ENCODE measurements around the gene KRT15.

The KRT15 gene

DNA sequence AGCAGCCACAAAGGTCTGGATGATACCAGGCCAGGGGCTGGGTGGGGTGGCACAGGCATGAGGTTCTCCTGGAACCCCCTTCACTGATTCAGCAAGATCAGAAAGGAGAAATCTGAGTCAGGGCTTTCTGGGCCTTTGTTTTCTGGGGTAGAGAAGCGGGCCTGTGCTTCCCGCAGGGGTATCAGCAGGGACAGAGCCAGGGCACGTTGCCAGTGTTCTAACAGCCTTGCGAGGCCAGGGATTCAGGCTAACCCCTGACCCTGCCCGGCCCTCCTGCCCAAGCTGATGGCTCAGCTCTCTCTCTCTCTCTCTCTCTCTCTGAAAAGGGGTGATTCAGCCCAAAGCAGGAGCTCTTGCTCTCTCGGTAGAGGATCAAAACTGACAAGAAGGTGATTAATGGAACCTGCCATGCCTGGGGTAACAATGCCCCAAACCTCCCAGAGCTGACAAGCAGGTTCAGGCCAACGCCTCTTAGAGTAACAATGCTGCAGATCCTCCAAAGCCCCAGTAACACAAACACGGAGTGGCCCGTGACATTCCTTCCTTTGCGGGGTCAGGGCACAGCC, 11.3 kb downstream of the KRT15 start:
- H3K9me3 ChIP-seq, result no peaks in the 10 kb centered on the region
- no peaks in the 10 kb centered on the region for H3K4me1 ChIP-seq
- H3K27ac ChIP-seq, result no peak overlapping the region
- H3K27me3 ChIP-seq, result no peaks in the 10 kb centered on the region
- no peaks in the 10 kb centered on the region for H4K20me1 ChIP-seq
- H3K4me2 ChIP-seq, result no peak overlapping the region
- no peak overlapping the region for H3K9ac ChIP-seq
- no peak overlapping the region for H3K4me3 ChIP-seq
- TF ChIP-seq Cebpa-rat (IDR thresholded peaks at IDR 0.05), result no peak
- H3K36me3 ChIP-seq, result no peaks in the 10 kb centered on the region

- no peak overlapping the region for H3K27ac ChIP-seq
- H3K4me1 ChIP-seq, result peaks cover 7% of the 10 kb centered on the region
- no peaks in the 10 kb centered on the region for H3K9me3 ChIP-seq
- no peaks in the 10 kb centered on the region for H4K20me1 ChIP-seq
- no peak overlapping the region for H3K9ac ChIP-seq
- no peak for TF ChIP-seq Cebpa-rat (IDR thresholded peaks at IDR 0.05)
- no peaks in the 10 kb centered on the region for H3K27me3 ChIP-seq
- H3K4me3 ChIP-seq, result no peak overlapping the region
- H3K4me2 ChIP-seq, result no peak overlapping the region
- no peaks in the 10 kb centered on the region for H3K36me3 ChIP-seq
Measured at GRCh38 chr17:41505809-41506767, 12.6 kb downstream of the KRT15 start.

- H3K36me3 ChIP-seq, result no peaks in the 10 kb centered on the region
- no peaks in the 10 kb centered on the region for H3K9me3 ChIP-seq
- H3K27ac ChIP-seq, result no peak within 1 kb of the TSS
- no peak within 1 kb of the TSS for H3K9ac ChIP-seq
- H3K4me3 ChIP-seq, result no peak within 1 kb of the TSS
- no peaks in the 10 kb centered on the region for H3K27me3 ChIP-seq
- H4K20me1 ChIP-seq, result no peaks in the 10 kb centered on the region
- no peak for TF ChIP-seq Cebpa-rat (IDR thresholded peaks at IDR 0.05)
- H3K4me1 ChIP-seq, result peaks cover 7% of the 10 kb centered on the region
- no peak within 1 kb of the TSS for H3K4me2 ChIP-seq
Measured at GRCh38 chr17:41505007-41505808, 13.5 kb downstream of the KRT15 start, which contains the start of gene KRT13. Gene KRT13, minus strand, starts transcription at chr17:41505612. Its CDS starts 62 bp downstream, at chr17:41505550.

DNA sequence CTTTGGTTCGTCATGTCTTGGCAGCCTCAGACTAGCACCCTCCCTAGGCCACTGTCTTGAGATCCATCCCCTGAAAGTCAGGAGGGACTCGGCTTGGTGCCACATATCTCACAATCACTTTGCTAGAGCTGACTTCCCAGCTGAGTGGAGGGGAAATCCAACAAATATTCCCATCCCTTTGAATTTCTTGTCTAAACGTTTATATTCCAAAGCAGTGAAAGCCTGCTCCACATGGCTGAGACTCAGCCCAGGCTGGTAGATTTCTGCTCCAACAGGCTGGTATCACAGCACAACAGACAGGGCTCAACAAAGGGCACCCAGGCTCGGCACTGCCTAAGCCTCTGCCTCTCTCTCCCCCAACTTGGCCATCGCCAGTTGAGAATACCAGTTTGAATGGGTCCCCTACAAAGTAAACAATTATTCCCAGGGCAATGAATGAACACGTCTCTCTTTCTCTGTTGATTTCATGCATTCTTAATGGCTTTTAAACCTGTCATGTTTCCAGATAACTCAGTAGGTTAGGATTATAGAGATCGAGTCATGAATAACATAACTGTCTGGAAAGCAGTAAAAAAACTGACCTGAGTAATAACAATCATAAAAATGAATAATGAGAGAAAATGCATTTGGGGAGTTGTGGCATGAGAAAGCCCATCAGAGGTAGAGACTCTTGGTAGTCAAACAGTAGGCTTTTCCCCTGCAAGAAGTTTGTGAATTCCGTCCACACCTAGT, 14.3 kb downstream of the KRT15 start:
- H3K4me3 ChIP-seq, result no peak overlapping the region
- H3K9ac ChIP-seq, result no peak overlapping the region
- H3K27me3 ChIP-seq, result no peaks in the 10 kb centered on the region

DNA sequence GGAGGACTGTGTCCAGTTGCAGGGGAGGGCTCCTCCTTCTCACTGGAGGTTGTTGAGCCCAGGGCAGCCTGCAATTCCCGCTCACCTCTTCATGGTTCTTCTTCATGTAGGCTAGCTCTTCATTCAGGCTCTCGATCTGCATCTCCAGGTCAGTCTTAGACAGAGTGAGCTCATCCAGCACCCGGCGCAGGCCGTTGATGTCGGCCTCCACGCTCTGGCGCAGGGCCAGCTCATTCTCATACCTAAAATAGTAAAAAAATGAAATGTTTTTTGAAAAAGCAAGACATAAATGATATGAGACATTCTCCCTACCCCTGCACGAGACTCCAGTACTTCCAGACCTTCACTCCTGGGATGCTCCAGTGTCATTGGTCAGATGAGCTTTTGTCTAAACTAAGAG, 15.5 kb downstream of the KRT15 start:
- no peak overlapping the region for H3K4me3 ChIP-seq
- no peak for TF ChIP-seq Cebpa-rat (IDR thresholded peaks at IDR 0.05)
- H3K27me3 ChIP-seq, result no peaks in the 10 kb centered on the region
- no peaks in the 10 kb centered on the region for H3K9me3 ChIP-seq
- no peak overlapping the region for H3K9ac ChIP-seq
- H3K4me1 ChIP-seq, result peaks cover 7% of the 10 kb centered on the region
- H3K27ac ChIP-seq, result no peak overlapping the region
- H3K4me2 ChIP-seq, result no peak overlapping the region
- H3K36me3 ChIP-seq, result no peaks in the 10 kb centered on the region
- no peaks in the 10 kb centered on the region for H4K20me1 ChIP-seq

More for the DNA sequence above, 14.3 kb downstream of the KRT15 start:
- Histone ChIP-seq H3K36me3 (no peaks in the 10 kb centered on the region), H4K20me1 (no peaks in the 10 kb centered on the region), H3K4me2 (no peak overlapping the region), H3K4me1 (peaks cover 7% of the 10 kb centered on the region), H3K9me3 (no peaks in the 10 kb centered on the region), H3K27ac (no peak overlapping the region)
- TF ChIP-seq Cebpa-rat (IDR thresholded peaks at IDR 0.05), result no peak

- no peak overlapping the region for H3K27ac ChIP-seq
- peaks cover 24% of the 10 kb centered on the region for H3K4me1 ChIP-seq
- H3K27me3 ChIP-seq, result no peaks in the 10 kb centered on the region
- H4K20me1 ChIP-seq, result no peaks in the 10 kb centered on the region
- no peak overlapping the region for H3K9ac ChIP-seq
- H3K4me3 ChIP-seq, result no peak overlapping the region
- no peak overlapping the region for H3K4me2 ChIP-seq
- no peak for TF ChIP-seq Cebpa-rat (IDR thresholded peaks at IDR 0.05)
- no peaks in the 10 kb centered on the region for H3K36me3 ChIP-seq
- H3K9me3 ChIP-seq, result no peaks in the 10 kb centered on the region
Measured at GRCh38 chr17:41500131-41500911, 18.4 kb downstream of the KRT15 start.

GRCh38 chr17:41499714-41500113, 19.0 kb downstream of the KRT15 start:
- TF ChIP-seq Cebpa-rat (IDR thresholded peaks at IDR 0.05), result no peak
- H3K4me1 ChIP-seq, result peaks cover 24% of the 10 kb centered on the region
- no peaks in the 10 kb centered on the region for H3K9me3 ChIP-seq
- H3K36me3 ChIP-seq, result no peaks in the 10 kb centered on the region
- no peaks in the 10 kb centered on the region for H4K20me1 ChIP-seq
- H3K9ac ChIP-seq, result no peak overlapping the region
- H3K27me3 ChIP-seq, result no peaks in the 10 kb centered on the region
- H3K4me2 ChIP-seq, result no peak overlapping the region
- H3K27ac ChIP-seq, result no peak overlapping the region
- no peak overlapping the region for H3K4me3 ChIP-seq

DNA sequence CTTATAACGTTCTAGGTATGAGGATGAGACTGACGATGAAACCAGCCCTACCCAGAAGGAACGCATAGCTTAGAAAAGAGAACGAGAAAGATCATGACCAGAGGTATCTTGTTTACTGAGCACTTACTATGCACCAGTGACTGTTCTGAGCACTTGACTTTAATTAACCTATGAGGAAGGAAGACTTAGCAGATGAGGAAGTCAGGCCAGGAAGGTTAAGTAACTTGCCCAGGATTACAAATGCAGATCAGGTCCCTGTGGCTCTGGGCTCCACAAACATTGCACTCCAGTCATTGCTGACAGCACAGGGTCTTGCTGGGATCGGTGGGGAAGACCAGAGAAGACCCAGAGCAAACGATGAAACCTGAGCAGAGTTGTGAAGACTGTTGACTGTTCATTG, 20.4 kb downstream of the KRT15 start:
- Histone ChIP-seq H3K4me2 (no peak overlapping the region), H3K4me1 (peaks cover 24% of the 10 kb centered on the region), H3K36me3 (no peaks in the 10 kb centered on the region), H3K4me3 (no peak overlapping the region), H4K20me1 (no peaks in the 10 kb centered on the region), H3K9me3 (no peaks in the 10 kb centered on the region), H3K9ac (no peak overlapping the region), H3K27me3 (no peaks in the 10 kb centered on the region), H3K27ac (no peak overlapping the region)
- TF ChIP-seq Cebpa-rat (IDR thresholded peaks at IDR 0.05), result no peak
